Measurements from ENCODE around the gene VPREB3. TPM values are rescaled to one million over a fixed set of nuclear protein-coding genes. Genes with fewer than 3 reads are reported as not detected.

The VPREB3 gene
- total RNA-seq, 1 donor from 2014 or later = not detected

Other genes with a start within 250 kb of the VPREB3 start
- not detected for gene IGLL1, start 174.1 kb downstream of the VPREB3 start, total RNA-seq
- 1.1 TPM for gene DRICH1, start 122.1 kb downstream of the VPREB3 start, total RNA-seq
- 0.49 TPM for gene RGL4, start 63.4 kb downstream of the VPREB3 start, total RNA-seq
- gene ZNF70, start 3.3 kb downstream of the VPREB3 start, total RNA-seq = 6.8 TPM
- 1.8 TPM for gene C22orf15, start 8.6 kb upstream of the VPREB3 start, total RNA-seq
- 148 TPM for gene CHCHD10, start 13.5 kb upstream of the VPREB3 start, total RNA-seq
- 4.4 TPM for gene MMP11, start 18.4 kb upstream of the VPREB3 start, total RNA-seq
- gene SMARCB1, start 32.5 kb upstream of the VPREB3 start, total RNA-seq = 70.7 TPM
- gene DERL3, start 84.6 kb upstream of the VPREB3 start, total RNA-seq = 6.2 TPM
- 24.0 TPM for gene SLC2A11, start 103.5 kb upstream of the VPREB3 start, total RNA-seq
- gene MIF, start 140.0 kb upstream of the VPREB3 start, total RNA-seq = 668 TPM
- gene GSTT2B, start 206.8 kb upstream of the VPREB3 start, total RNA-seq = 16.2 TPM
- gene DDTL, start 212.5 kb upstream of the VPREB3 start, total RNA-seq = 3.0 TPM
- gene DDT, start 220.0 kb upstream of the VPREB3 start, total RNA-seq = 151 TPM
- gene GSTT2, start 225.7 kb upstream of the VPREB3 start, total RNA-seq = 0.81 TPM

Measured in mucosa of gallbladder (tissue), 1 donor.